ENCODE data around the gene IQCN. TPM values are rescaled to one million over a fixed set of nuclear protein-coding genes. Genes with fewer than 3 reads are reported as not detected.
"Not testable (repeated sequence)": the region's sequence is repeated elsewhere in the genome, so short reads cannot be mapped to it uniquely, and the experiment has no call there.

The IQCN gene
- total RNA-seq, 1 donor from 2014 or later: 17.8 TPM

DNA sequence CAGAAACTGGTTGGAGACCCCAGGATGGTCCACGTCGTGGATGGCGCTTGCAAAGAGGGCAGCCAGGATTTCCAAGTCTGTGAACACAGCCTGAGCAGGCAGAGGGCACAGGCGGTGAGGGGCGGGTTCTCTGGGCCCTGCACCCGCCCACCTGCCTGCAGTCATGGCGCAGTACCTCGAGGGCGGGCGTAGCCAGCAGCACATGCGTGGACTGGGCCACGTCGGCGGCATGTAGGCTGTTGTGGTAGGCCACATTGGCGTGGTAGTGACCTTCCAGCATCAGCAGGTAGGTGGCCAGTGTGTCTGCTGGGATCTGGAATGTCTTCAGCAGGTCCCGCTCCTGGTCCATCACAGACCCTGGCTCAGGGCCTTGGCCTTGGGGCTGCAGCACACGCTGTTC, 56.1 kb downstream of the IQCN start:
- TF ChIP-seq, protein P1, sequence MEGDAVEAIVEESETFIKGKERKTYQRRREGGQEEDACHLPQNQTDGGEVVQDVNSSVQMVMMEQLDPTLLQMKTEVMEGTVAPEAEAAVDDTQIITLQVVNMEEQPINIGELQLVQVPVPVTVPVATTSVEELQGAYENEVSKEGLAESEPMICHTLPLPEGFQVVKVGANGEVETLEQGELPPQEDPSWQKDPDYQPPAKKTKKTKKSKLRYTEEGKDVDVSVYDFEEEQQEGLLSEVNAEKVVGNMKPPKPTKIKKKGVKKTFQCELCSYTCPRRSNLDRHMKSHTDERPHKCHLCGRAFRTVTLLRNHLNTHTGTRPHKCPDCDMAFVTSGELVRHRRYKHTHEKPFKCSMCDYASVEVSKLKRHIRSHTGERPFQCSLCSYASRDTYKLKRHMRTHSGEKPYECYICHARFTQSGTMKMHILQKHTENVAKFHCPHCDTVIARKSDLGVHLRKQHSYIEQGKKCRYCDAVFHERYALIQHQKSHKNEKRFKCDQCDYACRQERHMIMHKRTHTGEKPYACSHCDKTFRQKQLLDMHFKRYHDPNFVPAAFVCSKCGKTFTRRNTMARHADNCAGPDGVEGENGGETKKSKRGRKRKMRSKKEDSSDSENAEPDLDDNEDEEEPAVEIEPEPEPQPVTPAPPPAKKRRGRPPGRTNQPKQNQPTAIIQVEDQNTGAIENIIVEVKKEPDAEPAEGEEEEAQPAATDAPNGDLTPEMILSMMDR (IDR thresholded peaks at IDR 0.05): no peak
- Mint-ChIP-seq H3K27ac (no peak overlapping the region), H3K4me3 (no peak overlapping the region), H3K9me3 (no peaks in the 10 kb centered on the region), H3K27me3 (peaks cover 20% of the 10 kb centered on the region), H3K4me1 (peaks cover 6% of the 10 kb centered on the region), H3K36me3 (ENCODE audit: low read depth) (no peaks in the 10 kb centered on the region)
- CTCF ChIA-PET: no interaction called here
- ATAC-seq (ENCODE audit: low read depth) (no peak), DNase-seq (no peak)
- intact Hi-C loops (cut with micrococcal nuclease): no loop called here
- POLR2A ChIA-PET: no interaction called here

DNA sequence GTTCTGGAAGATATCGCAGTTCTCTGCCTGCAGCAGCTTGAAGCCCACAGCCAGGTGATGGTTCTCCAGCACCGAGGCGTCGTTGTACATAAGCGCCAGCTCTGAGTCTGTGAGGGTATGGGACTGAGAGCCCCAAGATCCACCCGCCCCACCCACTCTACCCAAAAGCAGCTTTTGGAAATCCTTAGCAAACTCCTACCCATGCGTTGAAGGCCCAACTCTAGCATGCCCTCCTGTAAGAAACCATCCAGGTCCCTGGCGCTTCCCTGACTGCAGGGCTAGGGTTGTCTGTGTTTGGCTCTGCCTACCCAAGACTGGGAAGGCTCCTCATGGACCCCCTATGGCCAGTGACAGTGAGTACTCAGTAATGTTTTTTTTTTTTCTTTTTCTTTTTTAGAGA, 57.5 kb downstream of the IQCN start:
- no peak for DNase-seq
- ChIA-PET POLR2A (interaction anchor here (1.3 kb wide), 1 partner anchor 7 kb away, joined by 4 read pairs; no protein-coding TSS in a partner anchor), CTCF (no interaction called here)
- TF ChIP-seq, protein P1 (IDR thresholded peaks at IDR 0.05): no peak
- Mint-ChIP-seq H3K36me3 (ENCODE audit: low read depth) (no peaks in the 10 kb centered on the region), H3K27ac (no peak overlapping the region), H3K27me3 (peaks cover 17% of the 10 kb centered on the region), H3K4me1 (peaks cover 6% of the 10 kb centered on the region), H3K4me3 (no peak overlapping the region), H3K9me3 (no peaks in the 10 kb centered on the region)
- intact Hi-C loops (cut with micrococcal nuclease): no loop called here
- no peak for ATAC-seq (ENCODE audit: low read depth)

DNA sequence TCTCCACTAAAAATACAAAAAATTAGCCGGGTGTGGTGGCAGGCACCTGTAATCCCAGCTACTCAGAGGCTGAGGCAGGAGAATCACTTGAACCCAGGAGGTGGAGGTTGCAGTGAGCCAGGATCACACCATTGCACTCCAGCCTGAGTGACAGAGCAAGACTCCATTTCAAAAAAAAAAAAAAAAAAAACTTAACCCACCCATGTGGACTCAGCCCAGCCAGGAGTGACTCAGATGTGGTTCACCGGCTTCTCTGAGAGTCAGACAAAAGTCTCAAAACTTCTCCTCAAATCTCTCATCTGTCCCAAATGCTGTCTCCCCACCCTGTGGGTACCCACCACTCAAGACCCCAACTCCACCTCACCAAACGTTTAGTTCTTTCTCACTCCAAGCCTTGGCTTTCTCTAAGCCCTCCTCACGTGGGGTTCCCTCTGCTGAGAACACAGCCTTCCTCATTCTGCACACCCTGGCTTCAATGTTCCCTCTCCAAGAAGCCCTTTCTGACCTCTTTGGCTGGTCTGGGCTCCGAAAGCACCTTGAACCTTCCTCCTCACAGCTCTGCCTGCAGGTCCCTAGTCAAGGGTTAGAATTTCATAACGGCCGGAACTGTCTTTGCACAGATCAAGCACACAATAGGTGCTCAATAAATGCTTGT, 59.3 kb downstream of the IQCN start:
- no peaks in the 10 kb centered on the region for H3K4me1 Mint-ChIP-seq
- H3K9me3 Mint-ChIP-seq: no peaks in the 10 kb centered on the region
- ChIA-PET POLR2A (no interaction called here), CTCF (no interaction called here)
- ATAC-seq (ENCODE audit: low read depth): no peak
- H3K27me3 Mint-ChIP-seq: peaks cover 11% of the 10 kb centered on the region
- TF ChIP-seq, protein P1 (IDR thresholded peaks at IDR 0.05): no peak
- H3K36me3 Mint-ChIP-seq (ENCODE audit: low read depth): no peaks in the 10 kb centered on the region
- no peak overlapping the region for H3K4me3 Mint-ChIP-seq
- no peak overlapping the region for H3K27ac Mint-ChIP-seq
- no peak for DNase-seq
- intact Hi-C loops (cut with micrococcal nuclease): no loop called here

DNA sequence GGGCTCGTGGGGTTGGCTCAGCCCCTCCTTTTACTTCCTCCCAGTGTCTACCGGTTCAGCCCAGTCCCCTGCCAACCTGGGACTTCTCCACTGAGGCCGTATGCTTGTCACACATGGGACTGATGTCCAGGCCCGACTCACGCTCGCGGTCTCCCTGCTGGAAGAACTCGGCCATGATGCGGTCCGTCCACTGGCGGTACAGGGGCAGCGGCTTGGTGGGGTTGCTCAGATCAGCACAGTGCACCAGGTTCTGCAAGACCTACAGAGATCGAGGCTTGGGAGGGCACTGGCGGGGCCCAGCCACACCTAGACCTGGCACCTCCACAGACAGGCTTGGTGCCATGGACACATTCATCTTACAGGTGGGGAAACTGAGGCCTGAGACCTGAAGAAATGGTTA, 62.6 kb downstream of the IQCN start:
- Mint-ChIP-seq H3K9me3 (no peaks in the 10 kb centered on the region), H3K4me1 (no peaks in the 10 kb centered on the region), H3K27ac (no peak overlapping the region), H3K4me3 (no peak overlapping the region), H3K27me3 (peaks cover 14% of the 10 kb centered on the region), H3K36me3 (ENCODE audit: low read depth) (no peaks in the 10 kb centered on the region)
- TF ChIP-seq, protein P1 (IDR thresholded peaks at IDR 0.05): no peak
- no peak for DNase-seq
- ATAC-seq (ENCODE audit: low read depth): no peak
- CTCF ChIA-PET: no interaction called here
- intact Hi-C loops (cut with micrococcal nuclease): no loop called here
- POLR2A ChIA-PET: interaction anchor here (1.0 kb wide), 1 partner anchor 117 kb away, joined by 3 read pairs; no protein-coding TSS in a partner anchor

DNA sequence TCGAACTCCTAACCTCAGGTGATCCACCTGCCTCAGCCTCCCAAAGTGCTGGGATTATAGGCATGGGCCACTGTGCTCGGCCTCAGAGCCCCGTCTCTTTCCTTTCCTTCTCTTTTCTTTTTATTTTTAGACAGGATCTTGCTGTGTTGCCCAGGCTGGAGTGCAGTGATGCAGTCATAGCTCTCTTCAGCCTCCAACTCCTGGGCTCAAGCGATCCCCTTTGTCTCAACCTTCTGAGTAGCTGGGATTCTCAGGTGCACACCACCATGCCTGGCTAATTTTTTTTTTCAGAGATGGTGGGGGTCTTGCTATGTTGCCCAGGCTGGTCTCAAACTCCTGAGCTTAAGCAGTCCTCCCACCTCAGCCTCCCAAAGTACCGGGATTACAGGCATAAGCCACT, 64.3 kb downstream of the IQCN start:
- ATAC-seq (ENCODE audit: low read depth); H3K9me3 Mint-ChIP-seq; H3K27ac Mint-ChIP-seq; H3K36me3 Mint-ChIP-seq (ENCODE audit: low read depth); H3K4me3 Mint-ChIP-seq; DNase-seq; H3K4me1 Mint-ChIP-seq; intact Hi-C loops (cut with micrococcal nuclease): not testable (repeated sequence)
- POLR2A ChIA-PET: interaction anchor here (0.5 to 1.3 kb wide), 6 partner anchors 39 to 552 kb away, joined by 3 to 9 read pairs (median 4); no protein-coding TSS in a partner anchor
- CTCF ChIA-PET: interaction anchor here (6.8 kb wide), 1 partner anchor 43 kb away, joined by 95 read pairs; a partner anchor contains a TSS
- H3K27me3 Mint-ChIP-seq: peaks cover 14% of the 10 kb centered on the region
